NCI-H226 (cell line): ENCODE measurements around the gene FAM180B.
"Not testable (repeated sequence)": the region's sequence is repeated elsewhere in the genome, so short reads cannot be mapped to it uniquely, and the experiment has no call there.

Source experiments
- DNase-seq: peaks from one replicate; pipeline ENCODE4 v3.0.0-alpha.2; 2015

The FAM180B gene

DNA sequence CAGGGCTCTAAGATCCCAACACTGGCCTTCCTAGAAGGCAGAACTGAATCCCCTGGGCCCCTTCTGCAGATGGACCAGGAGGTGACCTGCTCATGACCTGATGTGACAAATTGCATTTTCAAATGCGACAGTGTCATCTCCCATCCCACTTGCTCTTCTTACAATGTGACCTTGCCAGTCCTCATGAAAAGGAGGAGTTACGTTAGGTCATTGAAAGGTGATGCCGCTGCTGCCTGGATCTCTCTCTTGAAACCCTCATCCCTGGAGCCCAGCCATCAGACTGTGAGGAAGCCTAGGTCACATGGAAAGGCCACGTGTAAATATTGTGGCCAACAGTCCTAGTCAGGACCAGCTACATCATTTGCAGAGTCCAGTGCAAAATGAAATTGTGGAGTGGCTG lies 13.4 kb downstream of the FAM180B start:
- no peak for DNase-seq

- DNase-seq: no peak
Observed at GRCh38 chr11:47603295-47603694, 16.8 kb downstream of the FAM180B start.

- DNase-seq: no peak
Observed at GRCh38 chr11:47605921-47606320, 19.4 kb downstream of the FAM180B start.

DNA sequence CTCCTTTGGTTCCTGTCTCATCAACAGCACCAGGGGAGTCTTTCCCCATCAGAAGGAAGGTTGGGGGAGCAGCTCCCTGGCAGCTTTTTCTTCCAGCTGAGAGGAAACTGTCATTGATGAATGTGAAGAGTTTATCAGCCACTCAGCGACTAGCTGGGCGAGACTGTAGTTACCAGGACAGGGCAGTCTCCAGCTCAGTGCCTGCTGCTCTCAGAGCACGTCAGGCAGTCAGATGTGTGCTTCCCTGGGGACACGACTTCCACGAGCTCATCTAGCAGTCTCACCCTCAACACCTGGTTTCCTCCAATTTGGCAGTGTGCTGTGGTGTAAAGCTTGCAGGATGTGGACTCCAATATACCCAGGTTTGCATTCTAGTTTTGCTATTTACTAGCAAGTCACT lies 20.3 kb downstream of the FAM180B start:
- DNase-seq: no peak

GRCh38 chr11:47607380-47607779 lies 20.9 kb downstream of the FAM180B start:
- DNase-seq: peak; percentile 73

- DNase-seq: no peak
Observed at GRCh38 chr11:47609675-47610074, 23.2 kb downstream of the FAM180B start.

DNA sequence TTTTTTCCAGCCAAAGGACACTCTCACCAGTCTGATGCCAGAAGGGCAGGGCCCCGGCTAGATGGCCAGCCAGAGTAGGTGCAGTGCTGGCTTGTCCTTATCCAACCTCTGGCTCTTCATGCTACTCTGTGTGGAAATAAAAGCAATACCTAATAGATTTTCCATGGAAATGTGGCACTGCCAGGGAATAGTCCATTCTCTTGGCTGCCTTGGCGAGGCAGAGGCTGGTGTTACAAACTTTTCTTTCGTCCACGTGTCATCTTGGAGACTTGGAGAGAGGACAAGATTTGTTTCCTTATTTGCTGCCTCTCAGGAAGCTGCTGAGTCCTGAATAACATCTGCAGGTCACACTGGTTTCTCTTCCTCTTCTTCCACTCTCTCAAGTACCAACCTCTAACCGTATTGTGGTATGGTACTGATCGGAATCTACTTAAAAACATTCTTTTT lies 24.9 kb downstream of the FAM180B start:
- no peak for DNase-seq

GRCh38 chr11:47615249-47615648 lies 28.8 kb downstream of the FAM180B start:
- DNase-seq: no peak

DNA sequence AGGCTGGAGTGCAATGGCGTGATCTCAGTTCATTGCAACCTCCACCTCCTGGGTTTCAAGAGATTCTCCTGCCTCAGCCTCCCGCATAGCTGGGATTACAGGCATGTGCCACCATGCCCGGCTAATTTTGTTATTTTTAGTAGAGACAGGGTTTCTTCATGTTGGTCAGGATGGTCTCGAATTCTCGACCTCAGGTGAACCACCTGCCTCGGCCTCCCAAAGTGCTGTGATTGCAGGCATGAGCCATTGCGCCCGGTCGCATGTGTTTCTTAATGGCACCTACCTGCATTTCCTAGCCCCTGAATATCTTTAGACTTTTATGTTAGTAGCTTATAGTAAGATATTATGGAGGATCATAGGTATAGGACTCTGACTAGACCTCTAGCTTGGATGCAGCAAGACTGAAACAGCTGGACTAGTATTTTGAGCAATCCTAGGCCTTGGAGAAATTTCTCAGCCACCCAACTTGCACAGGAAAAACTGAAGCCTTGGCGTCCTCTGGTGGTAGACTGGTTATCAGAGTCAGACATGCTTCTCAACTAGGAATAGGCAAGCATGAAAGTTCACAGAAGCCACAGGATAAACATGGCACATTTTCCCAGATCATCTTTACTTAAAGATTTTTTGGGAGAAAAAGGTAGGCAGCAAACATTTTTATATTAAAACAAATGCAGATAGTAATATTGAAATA lies 30.4 kb downstream of the FAM180B start:
- peak; percentile 25 for DNase-seq

GRCh38 chr11:47617417-47617809 lies 30.9 kb downstream of the FAM180B start:
- no peak for DNase-seq

GRCh38 chr11:47620836-47621378 lies 34.4 kb downstream of the FAM180B start:
- DNase-seq: no peak

GRCh38 chr11:47626234-47626633 lies 39.8 kb downstream of the FAM180B start:
- DNase-seq: no peak

DNA sequence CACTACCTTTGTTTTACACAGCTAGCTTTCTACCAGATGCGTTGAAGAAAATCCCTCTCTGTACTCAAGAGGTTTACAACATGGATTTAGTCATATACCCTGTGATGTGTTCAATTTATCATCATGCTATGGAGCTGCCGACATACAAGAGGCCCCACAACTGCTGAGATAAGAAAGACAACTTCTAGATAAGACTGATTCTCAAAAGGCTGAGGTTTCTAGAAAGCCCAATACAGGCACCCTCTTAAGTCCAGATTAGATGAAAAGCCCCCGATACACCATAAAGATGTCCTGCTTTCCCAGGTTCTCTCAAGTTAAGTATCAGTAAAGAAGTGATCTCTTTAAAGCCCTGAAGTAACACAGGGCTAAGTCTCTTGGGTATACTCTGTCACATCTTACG lies 41.5 kb downstream of the FAM180B start:
- no peak for DNase-seq

- DNase-seq: peak; percentile 15
Observed at GRCh38 chr11:47631473-47631872, 45.0 kb downstream of the FAM180B start.

DNA sequence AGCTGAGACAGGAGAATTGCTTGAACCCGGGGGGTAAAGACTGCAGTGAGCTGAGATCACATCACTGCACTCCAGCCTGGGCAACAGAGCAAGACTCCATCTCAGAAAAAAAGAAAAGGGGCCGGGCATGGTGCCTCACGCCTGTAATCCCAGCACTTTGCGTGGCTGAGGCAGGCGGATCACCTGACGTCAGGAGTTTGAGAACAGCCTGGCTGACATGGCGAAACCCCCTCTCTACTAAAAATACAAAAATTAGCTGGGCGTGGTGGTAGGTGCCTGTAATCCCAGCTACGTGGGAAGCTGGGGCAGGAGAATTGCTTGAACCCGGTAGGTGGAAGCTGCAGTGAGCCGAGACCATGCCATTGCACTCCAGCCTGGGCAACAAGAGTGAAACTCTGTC lies 49.9 kb downstream of the FAM180B start:
- DNase-seq: not testable (repeated sequence)
